ENCODE measurements around the gene CRIP1.

DNA sequence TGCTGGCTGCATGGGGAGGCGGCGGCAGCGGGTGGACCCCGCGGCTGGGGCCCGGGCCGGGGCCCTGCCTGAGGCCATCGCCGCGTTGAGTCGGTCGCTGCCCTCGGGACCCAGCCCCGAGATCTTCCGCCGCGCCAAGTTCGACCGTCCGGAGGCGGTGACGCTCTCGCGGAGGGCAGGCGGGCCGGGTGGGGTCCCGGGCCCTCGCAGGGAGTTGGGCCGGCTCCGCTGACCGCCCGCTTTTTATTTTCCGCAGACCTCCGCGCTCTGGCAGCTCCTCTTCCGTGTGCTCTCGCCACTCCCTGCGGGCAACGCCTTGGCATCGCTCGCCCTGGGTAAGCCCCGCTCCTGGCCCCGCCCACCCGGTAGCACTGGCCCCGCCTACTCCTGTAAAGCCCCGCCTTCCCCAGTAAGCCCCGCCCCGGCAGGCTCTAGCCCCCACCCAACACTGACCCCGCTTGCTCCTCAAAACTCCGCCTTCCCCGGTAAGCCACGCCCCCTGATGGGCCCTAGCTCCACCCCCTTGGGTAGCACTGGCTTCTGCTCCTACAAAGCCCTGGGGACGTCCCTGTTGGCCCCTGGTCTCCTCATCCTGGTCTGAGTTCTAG, 4.8 kb downstream of the CRIP1 start:
- TF ChIP-seq, protein P1, sequence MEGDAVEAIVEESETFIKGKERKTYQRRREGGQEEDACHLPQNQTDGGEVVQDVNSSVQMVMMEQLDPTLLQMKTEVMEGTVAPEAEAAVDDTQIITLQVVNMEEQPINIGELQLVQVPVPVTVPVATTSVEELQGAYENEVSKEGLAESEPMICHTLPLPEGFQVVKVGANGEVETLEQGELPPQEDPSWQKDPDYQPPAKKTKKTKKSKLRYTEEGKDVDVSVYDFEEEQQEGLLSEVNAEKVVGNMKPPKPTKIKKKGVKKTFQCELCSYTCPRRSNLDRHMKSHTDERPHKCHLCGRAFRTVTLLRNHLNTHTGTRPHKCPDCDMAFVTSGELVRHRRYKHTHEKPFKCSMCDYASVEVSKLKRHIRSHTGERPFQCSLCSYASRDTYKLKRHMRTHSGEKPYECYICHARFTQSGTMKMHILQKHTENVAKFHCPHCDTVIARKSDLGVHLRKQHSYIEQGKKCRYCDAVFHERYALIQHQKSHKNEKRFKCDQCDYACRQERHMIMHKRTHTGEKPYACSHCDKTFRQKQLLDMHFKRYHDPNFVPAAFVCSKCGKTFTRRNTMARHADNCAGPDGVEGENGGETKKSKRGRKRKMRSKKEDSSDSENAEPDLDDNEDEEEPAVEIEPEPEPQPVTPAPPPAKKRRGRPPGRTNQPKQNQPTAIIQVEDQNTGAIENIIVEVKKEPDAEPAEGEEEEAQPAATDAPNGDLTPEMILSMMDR (IDR thresholded peaks at IDR 0.05), result no peak
- TF ChIP-seq CEBPB (IDR thresholded peaks at IDR 0.05), result no peak
- TF ChIP-seq, protein P2, sequence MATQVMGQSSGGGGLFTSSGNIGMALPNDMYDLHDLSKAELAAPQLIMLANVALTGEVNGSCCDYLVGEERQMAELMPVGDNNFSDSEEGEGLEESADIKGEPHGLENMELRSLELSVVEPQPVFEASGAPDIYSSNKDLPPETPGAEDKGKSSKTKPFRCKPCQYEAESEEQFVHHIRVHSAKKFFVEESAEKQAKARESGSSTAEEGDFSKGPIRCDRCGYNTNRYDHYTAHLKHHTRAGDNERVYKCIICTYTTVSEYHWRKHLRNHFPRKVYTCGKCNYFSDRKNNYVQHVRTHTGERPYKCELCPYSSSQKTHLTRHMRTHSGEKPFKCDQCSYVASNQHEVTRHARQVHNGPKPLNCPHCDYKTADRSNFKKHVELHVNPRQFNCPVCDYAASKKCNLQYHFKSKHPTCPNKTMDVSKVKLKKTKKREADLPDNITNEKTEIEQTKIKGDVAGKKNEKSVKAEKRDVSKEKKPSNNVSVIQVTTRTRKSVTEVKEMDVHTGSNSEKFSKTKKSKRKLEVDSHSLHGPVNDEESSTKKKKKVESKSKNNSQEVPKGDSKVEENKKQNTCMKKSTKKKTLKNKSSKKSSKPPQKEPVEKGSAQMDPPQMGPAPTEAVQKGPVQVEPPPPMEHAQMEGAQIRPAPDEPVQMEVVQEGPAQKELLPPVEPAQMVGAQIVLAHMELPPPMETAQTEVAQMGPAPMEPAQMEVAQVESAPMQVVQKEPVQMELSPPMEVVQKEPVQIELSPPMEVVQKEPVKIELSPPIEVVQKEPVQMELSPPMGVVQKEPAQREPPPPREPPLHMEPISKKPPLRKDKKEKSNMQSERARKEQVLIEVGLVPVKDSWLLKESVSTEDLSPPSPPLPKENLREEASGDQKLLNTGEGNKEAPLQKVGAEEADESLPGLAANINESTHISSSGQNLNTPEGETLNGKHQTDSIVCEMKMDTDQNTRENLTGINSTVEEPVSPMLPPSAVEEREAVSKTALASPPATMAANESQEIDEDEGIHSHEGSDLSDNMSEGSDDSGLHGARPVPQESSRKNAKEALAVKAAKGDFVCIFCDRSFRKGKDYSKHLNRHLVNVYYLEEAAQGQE (IDR thresholded peaks at IDR 0.05), result no peak; the same call in 1 of the 2 replicates
